ENCODE data around the gene LRG1. TPM values are rescaled to one million over a fixed set of nuclear protein-coding genes. Genes with fewer than 3 reads are reported as not detected.

Gene LRG1
- total and polyA plus RNA-seq, 4 experiments from 2014 or later: 0.09 to 0.17 TPM; not detected in 2

- CTCF ChIA-PET (ENCODE audit: partially characterized antibody): no interaction called here
- H3K36me3 ChIP-seq (ENCODE audit: insufficient read depth, low read length): peaks cover 22% of the 10 kb centered on the region
Measured at GRCh38 chr19:4495471-4495870, 44.4 kb downstream of the LRG1 start.

GRCh38 chr19:4494691-4495064 lies 45.2 kb downstream of the LRG1 start:
- intact Hi-C loops (cut with micrococcal nuclease): no loop called here
- Mint-ChIP-seq H3K4me3 (no peak overlapping the region), H3K27me3 (no peaks in the 10 kb centered on the region), H3K27ac (no peak overlapping the region), H3K4me1 (no peaks in the 10 kb centered on the region), H3K9me3 (no peaks in the 10 kb centered on the region), H3K36me3 (peaks cover 6 to 24% of the 10 kb centered on the region in 2 donors)
- Histone ChIP-seq H3K27ac (ENCODE audit: low read depth, low read length) (no peak overlapping the region), H3K36me3 (ENCODE audit: insufficient read depth, low read length) (peaks cover 22% of the 10 kb centered on the region), H3K27me3 (ENCODE audit: insufficient read depth, low read length) (no peaks in the 10 kb centered on the region), H3K4me1 (ENCODE audit: insufficient read depth, low read length) (no peaks in the 10 kb centered on the region), H3K4me3 (ENCODE audit: low read length in 2 of 2) (no peak overlapping the region), H3K9me3 (ENCODE audit: control insufficient read depth in 1 of 2, low read length in 2 of 2) (no peaks in the 10 kb centered on the region)
- POLR2A ChIA-PET (ENCODE audit: partially characterized antibody): no interaction called here
- CTCF ChIA-PET (ENCODE audit: partially characterized antibody): interaction anchor here (0.6 kb wide), 1 partner anchor 256 kb away, joined by 3 read pairs; no protein-coding TSS in a partner anchor
- no peak for DNase-seq

More at GRCh38 chr19:4495471-4495870, 44.4 kb downstream of the LRG1 start:
- H3K4me3 ChIP-seq (ENCODE audit: low read length in 2 of 2): no peak overlapping the region
- H3K4me1 ChIP-seq (ENCODE audit: insufficient read depth, low read length): no peaks in the 10 kb centered on the region
- no peaks in the 10 kb centered on the region for H3K9me3 ChIP-seq (ENCODE audit: control insufficient read depth in 1 of 2, low read length in 2 of 2)
- H3K4me3 Mint-ChIP-seq: no peak overlapping the region
- H3K27me3 ChIP-seq (ENCODE audit: insufficient read depth, low read length): no peaks in the 10 kb centered on the region
- no peak overlapping the region for H3K27ac ChIP-seq (ENCODE audit: low read depth, low read length)
- H3K36me3 Mint-ChIP-seq: peaks cover 3 to 23% of the 10 kb centered on the region in 2 donors
- no peaks in the 10 kb centered on the region for H3K27me3 Mint-ChIP-seq
- peak overlapping the region in 1 of 7 donors; percentile 29 for H3K27ac Mint-ChIP-seq
- no peaks in the 10 kb centered on the region for H3K9me3 Mint-ChIP-seq
- H3K4me1 Mint-ChIP-seq: no peaks in the 10 kb centered on the region
- DNase-seq: no peak
- POLR2A ChIA-PET (ENCODE audit: partially characterized antibody): no interaction called here
- intact Hi-C loops (cut with micrococcal nuclease): no loop called here

- Mint-ChIP-seq H3K4me3 (no peak overlapping the region), H3K9me3 (no peaks in the 10 kb centered on the region), H3K4me1 (no peaks in the 10 kb centered on the region), H3K36me3 (peaks cover 5 to 25% of the 10 kb centered on the region in 2 donors), H3K27ac (no peak overlapping the region), H3K27me3 (no peaks in the 10 kb centered on the region)
- Histone ChIP-seq H3K9me3 (ENCODE audit: control insufficient read depth in 1 of 2, low read length in 2 of 2) (no peaks in the 10 kb centered on the region), H3K4me3 (ENCODE audit: low read length in 2 of 2) (no peak overlapping the region), H3K27ac (ENCODE audit: low read depth, low read length) (no peak overlapping the region), H3K4me1 (ENCODE audit: insufficient read depth, low read length) (no peaks in the 10 kb centered on the region), H3K27me3 (ENCODE audit: insufficient read depth, low read length) (no peaks in the 10 kb centered on the region), H3K36me3 (ENCODE audit: insufficient read depth, low read length) (peaks cover 22% of the 10 kb centered on the region)
- ChIA-PET POLR2A (ENCODE audit: partially characterized antibody) (no interaction called here), CTCF (ENCODE audit: partially characterized antibody) (interaction anchor here (0.6 kb wide), 1 partner anchor 257 kb away, joined by 3 read pairs; no protein-coding TSS in a partner anchor)
- intact Hi-C loops (cut with micrococcal nuclease): no loop called here
- no peak for DNase-seq
Measured at GRCh38 chr19:4493929-4494690, 45.7 kb downstream of the LRG1 start.

- CTCF ChIA-PET (ENCODE audit: partially characterized antibody): no interaction called here
- intact Hi-C loops (cut with micrococcal nuclease): no loop called here
Measured at GRCh38 chr19:4493104-4493928, 46.5 kb downstream of the LRG1 start.

GRCh38 chr19:4492337-4493103 lies 47.3 kb downstream of the LRG1 start:
- Histone ChIP-seq H3K4me3 (ENCODE audit: low read length in 2 of 2) (no peak overlapping the region), H3K9me3 (ENCODE audit: control insufficient read depth in 1 of 2, low read length in 2 of 2) (no peaks in the 10 kb centered on the region), H3K4me1 (ENCODE audit: insufficient read depth, low read length) (no peaks in the 10 kb centered on the region), H3K27ac (ENCODE audit: low read depth, low read length) (no peak overlapping the region), H3K27me3 (ENCODE audit: insufficient read depth, low read length) (no peaks in the 10 kb centered on the region), H3K36me3 (ENCODE audit: insufficient read depth, low read length) (peaks cover 16% of the 10 kb centered on the region)
- intact Hi-C loops (cut with micrococcal nuclease): no loop called here
- ChIA-PET POLR2A (ENCODE audit: partially characterized antibody) (no interaction called here), CTCF (ENCODE audit: partially characterized antibody) (no interaction called here)
- Mint-ChIP-seq H3K4me3 (no peak overlapping the region), H3K27ac (no peak overlapping the region), H3K27me3 (no peaks in the 10 kb centered on the region), H3K36me3 (peaks cover 8 to 25% of the 10 kb centered on the region in 2 donors), H3K4me1 (no peaks in the 10 kb centered on the region), H3K9me3 (no peaks in the 10 kb centered on the region)
- no peak for DNase-seq

More at GRCh38 chr19:4493104-4493928, 46.5 kb downstream of the LRG1 start:
- H3K4me3 Mint-ChIP-seq: no peak overlapping the region
- no peaks in the 10 kb centered on the region for H3K27me3 Mint-ChIP-seq
- H3K27ac Mint-ChIP-seq: no peak overlapping the region
- no peaks in the 10 kb centered on the region for H3K27me3 ChIP-seq (ENCODE audit: insufficient read depth, low read length)
- H3K4me1 ChIP-seq (ENCODE audit: insufficient read depth, low read length): no peaks in the 10 kb centered on the region
- no peak overlapping the region for H3K4me3 ChIP-seq (ENCODE audit: low read length in 2 of 2)
- H3K4me1 Mint-ChIP-seq: no peaks in the 10 kb centered on the region
- H3K9me3 ChIP-seq (ENCODE audit: control insufficient read depth in 1 of 2, low read length in 2 of 2): no peaks in the 10 kb centered on the region
- DNase-seq: no peak
- H3K36me3 ChIP-seq (ENCODE audit: insufficient read depth, low read length): peaks cover 18% of the 10 kb centered on the region
- no peaks in the 10 kb centered on the region for H3K9me3 Mint-ChIP-seq
- peaks cover 8 to 25% of the 10 kb centered on the region in 2 donors for H3K36me3 Mint-ChIP-seq
- POLR2A ChIA-PET (ENCODE audit: partially characterized antibody): no interaction called here
- no peak overlapping the region for H3K27ac ChIP-seq (ENCODE audit: low read depth, low read length)

GRCh38 chr19:4491446-4491845 lies 48.4 kb downstream of the LRG1 start:
- Mint-ChIP-seq H3K27ac (no peak overlapping the region), H3K4me3 (no peak overlapping the region), H3K36me3 (peaks cover 11 to 29% of the 10 kb centered on the region in 2 donors), H3K9me3 (no peaks in the 10 kb centered on the region), H3K27me3 (no peaks in the 10 kb centered on the region), H3K4me1 (no peaks in the 10 kb centered on the region)
- ChIA-PET POLR2A (ENCODE audit: partially characterized antibody) (interaction anchor here (1.0 kb wide), 1 partner anchor 18 kb away, joined by 3 read pairs; no protein-coding TSS in a partner anchor), CTCF (ENCODE audit: partially characterized antibody) (no interaction called here)
- no peak overlapping the region for H3K27ac ChIP-seq (ENCODE audit: low read depth, low read length)
- intact Hi-C loops (cut with micrococcal nuclease): no loop called here
- H3K27me3 ChIP-seq (ENCODE audit: insufficient read depth, low read length): no peaks in the 10 kb centered on the region
- H3K36me3 ChIP-seq (ENCODE audit: insufficient read depth, low read length): peaks cover 16% of the 10 kb centered on the region
- H3K9me3 ChIP-seq (ENCODE audit: control insufficient read depth in 1 of 2, low read length in 2 of 2): no peaks in the 10 kb centered on the region
- H3K4me1 ChIP-seq (ENCODE audit: insufficient read depth, low read length): no peaks in the 10 kb centered on the region
- H3K4me3 ChIP-seq (ENCODE audit: low read length in 2 of 2): no peak overlapping the region
- no peak for DNase-seq

- Mint-ChIP-seq H3K9me3 (no peaks in the 10 kb centered on the region), H3K4me1 (peaks cover 0 to 4% (median 1%) of the 10 kb centered on the region in 4 donors), H3K27ac (no peak overlapping the region), H3K27me3 (no peaks in the 10 kb centered on the region), H3K36me3 (peaks cover 18 to 26% of the 10 kb centered on the region in 2 donors), H3K4me3 (no peak overlapping the region)
- ChIA-PET CTCF (ENCODE audit: partially characterized antibody) (no interaction called here), POLR2A (ENCODE audit: partially characterized antibody) (no interaction called here)
- intact Hi-C loops (cut with micrococcal nuclease): no loop called here
- H3K9me3 ChIP-seq (ENCODE audit: control insufficient read depth in 1 of 2, low read length in 2 of 2): no peaks in the 10 kb centered on the region
- no peak overlapping the region for H3K27ac ChIP-seq (ENCODE audit: low read depth, low read length)
- no peak overlapping the region for H3K4me3 ChIP-seq (ENCODE audit: low read length in 2 of 2)
- no peak for DNase-seq
- no peaks in the 10 kb centered on the region for H3K27me3 ChIP-seq (ENCODE audit: insufficient read depth, low read length)
- H3K36me3 ChIP-seq (ENCODE audit: insufficient read depth, low read length): peaks cover 14% of the 10 kb centered on the region
- no peaks in the 10 kb centered on the region for H3K4me1 ChIP-seq (ENCODE audit: insufficient read depth, low read length)
Measured at GRCh38 chr19:4488496-4488895, 51.3 kb downstream of the LRG1 start.

Data from CD4-positive, alpha-beta memory T cell (primary cell).